Testis (tissue), 2 donors: ENCODE results near the gene RSU1.

ENCODE experiments used
- CTCF ChIP-seq, 3 experiments: fragments of 450-650 bp in 2 of 3; fragments of 200-600 bp in 1 of 3; sonication (generic) in 1 of 3; IDR thresholded peaks; one replicate each; pipeline ENCODE4 v1.5.1; 2016 to 2019; ENCODE audit warnings: antibody characterized with exemption in 3 of 3, mild to moderate bottlenecking in 2 of 3, moderate library complexity in 1 of 3
- POLR2A ChIP-seq: fragments of 450-650 bp; IDR thresholded peaks from one replicate; pipeline ENCODE4 v1.6.1; 2017; ENCODE audit warnings: antibody characterized with exemption, mild to moderate bottlenecking, moderate library complexity

- TF ChIP-seq CTCF (IDR thresholded peaks at IDR 0.05) (no peak), POLR2A (no peak)
Measured at GRCh38 chr10:16675334-16675733, 141.9 kb downstream of the RSU1 start.
